Fibroblast of skin of scalp (primary cell): ENCODE data around the gene CCDC138.

ENCODE experiments used
- DNase-seq: peaks from one replicate; pipeline ENCODE4 v3.0.0-alpha.2; 2013

The CCDC138 gene

GRCh38 chr2:108829578-108830310 lies 43.2 kb downstream of the CCDC138 start:
- no peak for DNase-seq

DNA sequence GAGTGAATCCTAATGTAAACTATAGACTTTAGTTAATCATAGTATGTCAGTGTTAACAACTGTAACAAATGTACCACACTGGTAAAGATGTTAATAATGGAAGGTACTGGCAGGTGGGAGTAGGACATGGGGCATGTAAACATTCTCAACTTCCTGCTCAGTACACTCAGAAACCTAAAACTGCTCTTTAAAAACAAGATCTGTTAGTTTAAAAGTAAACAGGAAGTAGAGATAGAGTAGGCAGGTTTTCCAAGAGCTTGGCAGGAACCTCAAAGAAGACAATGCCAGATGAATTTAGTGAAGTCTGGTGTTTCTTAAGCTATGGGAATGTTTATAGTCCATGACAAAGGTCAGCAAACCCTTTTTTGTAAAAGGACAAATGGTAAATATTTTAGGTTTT lies 46.6 kb downstream of the CCDC138 start:
- no peak for DNase-seq

DNA sequence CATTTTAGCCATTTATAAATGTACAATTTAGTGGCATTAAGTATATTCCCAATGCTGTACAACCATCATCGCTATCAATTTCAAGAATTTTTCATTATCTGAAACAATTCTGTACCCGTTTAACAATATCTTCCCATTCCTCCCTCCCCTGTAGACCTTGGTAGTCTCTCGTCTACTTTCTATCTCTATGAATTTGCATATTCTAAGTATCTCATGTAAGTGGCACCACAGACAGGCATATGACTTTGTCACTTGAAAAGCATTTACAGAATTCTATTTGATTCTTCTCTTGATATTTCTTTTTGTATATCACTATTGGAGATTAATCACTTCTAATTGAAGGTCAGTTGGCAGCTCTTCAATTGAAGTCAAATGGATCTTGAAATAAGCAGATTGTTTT lies 48.0 kb downstream of the CCDC138 start:
- DNase-seq: no peak

DNA sequence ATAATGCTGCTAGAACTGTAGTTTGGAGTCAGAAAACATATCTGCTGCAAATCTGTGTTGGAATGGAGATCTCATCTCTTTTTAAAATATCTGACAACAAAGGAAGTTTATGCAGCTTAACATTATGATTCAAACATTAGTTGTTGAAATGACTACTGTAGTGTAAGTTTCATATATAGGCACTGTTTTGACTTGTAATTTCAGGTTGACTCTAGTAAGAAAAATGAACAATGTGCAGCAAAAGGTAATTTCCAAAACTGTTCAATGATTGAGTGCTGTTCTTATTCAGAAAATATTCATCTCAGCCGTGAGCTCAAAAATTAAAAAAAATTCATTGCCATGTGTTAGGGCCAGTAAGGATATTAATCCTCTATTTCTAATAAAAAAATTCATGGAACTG lies 48.5 kb downstream of the CCDC138 start:
- no peak for DNase-seq

GRCh38 chr2:108837198-108837597 lies 50.6 kb downstream of the CCDC138 start:
- no peak for DNase-seq

GRCh38 chr2:108841506-108841905 lies 54.9 kb downstream of the CCDC138 start:
- DNase-seq: no peak

GRCh38 chr2:108845923-108846322 lies 59.4 kb downstream of the CCDC138 start:
- DNase-seq: no peak

GRCh38 chr2:108847000-108847399 lies 60.4 kb downstream of the CCDC138 start:
- DNase-seq: no peak

DNA sequence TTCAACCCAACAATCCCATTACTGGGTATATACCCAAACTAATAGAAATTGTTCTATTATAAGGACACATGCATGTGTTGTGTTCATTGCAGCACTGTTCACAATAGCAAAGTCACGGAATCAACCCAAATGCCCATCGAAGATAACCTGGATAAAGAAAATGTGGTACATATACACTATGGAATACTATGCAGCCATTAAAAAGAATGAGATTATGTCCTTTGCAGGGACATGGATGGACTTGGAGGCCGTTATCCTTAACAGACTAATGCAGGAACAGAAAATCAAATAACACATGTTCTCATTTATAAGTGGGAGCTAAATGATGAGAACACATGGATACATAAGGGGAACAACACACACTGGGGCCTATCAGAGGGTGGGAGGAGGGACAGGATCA lies 65.8 kb downstream of the CCDC138 start:
- no peak for DNase-seq

- DNase-seq: peak; percentile 4
These were observed 66.8 kb downstream of the CCDC138 start for GRCh38 chr2:108853421-108853820.

GRCh38 chr2:108854484-108854883 lies 67.9 kb downstream of the CCDC138 start:
- DNase-seq: no peak

DNA sequence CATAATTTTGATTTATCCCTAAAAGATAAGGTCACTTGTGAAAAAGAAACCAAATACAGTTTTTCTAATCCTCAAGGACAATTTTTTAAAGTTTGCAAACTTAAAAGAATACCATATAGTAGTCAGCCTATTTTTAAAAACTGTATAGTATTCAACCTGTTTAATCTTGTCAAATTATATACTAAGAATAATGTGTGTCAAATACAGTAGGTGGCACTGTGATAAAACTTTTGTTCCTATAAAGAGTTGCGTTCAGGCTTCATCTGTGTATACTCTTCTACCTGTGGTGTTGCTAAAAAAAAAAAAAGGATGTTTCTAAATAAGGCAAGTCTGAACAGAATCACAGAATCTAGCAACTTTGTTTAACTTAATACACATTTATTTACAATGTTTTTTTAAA lies 68.6 kb downstream of the CCDC138 start:
- peak; percentile 15 for DNase-seq

DNA sequence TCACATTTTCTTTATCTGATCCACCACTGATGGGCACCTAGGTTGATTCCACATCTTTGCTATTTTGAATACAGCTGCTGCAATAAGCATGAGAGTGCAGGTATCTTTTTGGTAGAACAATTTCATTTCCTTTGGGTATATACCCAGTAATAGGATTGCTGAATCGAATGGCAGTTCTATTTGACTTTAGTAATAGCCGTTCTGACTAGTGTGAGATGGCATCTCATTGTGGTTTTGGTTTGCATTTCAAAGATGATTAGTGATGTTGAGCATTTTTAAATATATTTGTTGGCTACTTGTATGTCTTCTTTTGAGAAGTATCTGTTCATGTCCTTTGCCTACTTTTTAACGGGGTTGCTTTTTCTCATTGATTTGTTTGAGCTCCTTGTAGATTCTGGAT lies 72.3 kb downstream of the CCDC138 start:
- DNase-seq: peak; percentile 60

- DNase-seq: no peak
These were observed 79.5 kb downstream of the CCDC138 start for GRCh38 chr2:108866041-108866440.

GRCh38 chr2:108868911-108869310 lies 82.3 kb downstream of the CCDC138 start:
- DNase-seq: no peak

DNA sequence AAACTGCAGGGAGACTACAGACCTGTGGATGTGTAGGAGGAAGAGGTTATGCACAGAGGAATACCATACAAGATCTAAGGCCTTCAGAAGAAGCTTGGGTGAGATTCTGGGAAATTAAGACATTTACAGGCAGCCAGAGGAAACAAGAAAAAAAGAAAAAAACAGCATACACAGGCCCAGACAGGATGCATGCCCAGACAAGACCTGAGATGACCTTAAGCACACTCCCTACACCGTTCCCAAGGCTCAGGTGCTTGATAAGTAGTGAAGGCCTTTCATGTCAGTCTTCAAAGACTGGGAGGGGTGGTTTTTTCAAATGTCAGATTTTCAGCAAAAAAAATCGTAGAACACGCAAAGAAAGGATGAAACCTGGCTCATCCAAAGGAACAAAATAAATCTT lies 83.0 kb downstream of the CCDC138 start:
- DNase-seq: no peak

DNA sequence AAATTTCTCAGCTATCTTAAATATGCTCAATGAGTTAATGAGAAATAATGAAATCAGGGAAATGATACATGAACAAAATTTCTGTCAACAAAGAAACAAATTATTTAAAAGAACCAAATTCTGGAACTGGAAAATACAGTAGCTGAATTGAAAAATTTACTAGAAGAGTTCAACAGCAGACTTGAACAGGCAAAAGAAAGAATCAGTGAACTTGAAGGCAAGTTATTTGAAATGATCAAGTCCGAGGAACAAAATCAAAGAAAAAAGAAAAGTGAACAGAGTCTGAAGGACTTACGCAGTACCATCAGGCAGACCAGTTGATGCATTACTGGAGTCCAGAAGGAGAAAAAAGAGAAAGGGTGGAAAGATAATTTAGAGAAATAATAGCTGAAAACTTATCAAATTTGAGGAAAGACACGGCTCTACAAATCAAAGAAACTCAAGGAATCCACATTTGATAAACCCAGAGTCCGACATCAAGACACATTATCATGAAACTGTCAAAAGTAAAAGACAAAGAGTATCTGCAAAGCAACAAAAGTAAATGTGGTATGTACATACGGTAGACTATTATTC lies 83.6 kb downstream of the CCDC138 start:
- DNase-seq: no peak

DNA sequence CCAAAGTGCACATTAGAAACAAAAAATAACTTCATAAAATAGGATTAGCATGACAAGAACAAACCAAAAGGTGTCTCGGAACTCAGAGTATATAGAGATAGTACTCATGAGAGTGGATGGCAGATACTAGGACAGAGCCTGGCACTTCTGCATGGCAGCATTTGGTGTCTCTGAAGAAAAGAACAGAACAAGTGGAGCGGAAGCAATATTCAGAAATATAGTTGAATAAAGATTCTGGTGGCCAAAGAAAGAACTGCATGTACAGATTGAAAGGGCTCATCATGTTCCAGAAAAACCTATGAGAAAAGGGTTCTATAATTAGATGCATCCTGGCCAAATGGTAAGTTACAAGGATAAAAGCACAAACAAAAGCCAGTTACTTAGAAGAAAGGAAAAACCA lies 90.9 kb downstream of the CCDC138 start:
- DNase-seq: no peak

DNA sequence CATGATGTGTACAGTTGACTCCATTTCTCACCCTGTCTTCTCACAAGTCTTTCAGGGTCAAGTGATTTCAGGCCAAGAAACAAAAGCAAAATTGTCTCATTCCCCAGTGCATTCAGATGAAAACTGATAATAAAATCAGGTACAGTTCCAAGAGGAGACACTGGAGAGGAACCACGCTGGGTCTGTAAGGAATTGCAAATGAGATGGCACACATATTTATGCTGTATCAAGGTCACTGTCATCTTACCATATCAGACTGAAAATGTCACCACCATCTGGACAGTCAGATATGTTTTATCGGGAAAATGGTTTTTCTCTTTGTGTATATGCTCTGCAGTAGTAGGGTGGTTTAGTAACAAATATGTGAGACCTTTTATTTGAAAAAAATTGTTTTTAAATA lies 91.7 kb downstream of the CCDC138 start:
- DNase-seq: no peak

DNA sequence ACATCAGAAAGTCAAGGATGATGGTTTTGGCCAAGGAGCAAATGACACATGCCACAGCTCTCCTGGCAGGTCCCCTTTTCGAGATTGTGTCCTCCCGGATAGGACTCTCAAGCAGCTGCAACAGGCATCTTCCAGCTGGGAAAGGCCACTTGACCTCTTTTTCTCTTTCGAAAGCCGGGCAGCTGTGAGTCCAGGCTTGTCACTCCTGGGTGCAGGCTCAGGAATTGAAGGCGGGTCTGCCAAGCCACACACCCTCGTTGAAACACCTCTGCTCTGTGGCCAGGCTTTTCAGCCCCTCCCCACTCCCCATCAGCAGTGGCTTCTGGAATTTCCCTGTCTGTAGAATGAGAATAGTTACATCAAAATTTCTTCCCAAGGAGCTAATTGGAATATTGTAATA lies 98.0 kb downstream of the CCDC138 start:
- DNase-seq: no peak

GRCh38 chr2:108889907-108890306 lies 103.3 kb downstream of the CCDC138 start:
- DNase-seq: no peak

GRCh38 chr2:108893277-108893676 lies 106.7 kb downstream of the CCDC138 start:
- DNase-seq: no peak

DNA sequence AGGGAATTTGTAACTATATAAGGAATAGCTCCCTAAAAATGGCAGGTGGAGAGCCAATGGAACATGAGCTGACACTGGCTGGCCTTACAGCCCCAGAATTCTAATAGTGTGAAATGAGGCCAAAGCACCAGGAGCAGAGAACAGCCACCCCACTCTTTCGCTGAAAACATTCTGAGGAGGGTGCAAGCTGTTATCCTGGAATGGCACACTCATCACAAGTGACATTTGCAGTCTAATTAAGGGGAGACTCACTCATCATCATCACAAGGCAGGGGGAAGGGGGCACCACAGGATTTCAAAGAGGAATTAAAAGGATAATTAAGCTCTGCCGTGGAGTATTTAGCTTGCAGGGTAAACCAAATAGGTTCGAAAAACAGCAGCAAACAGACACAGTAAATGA lies 108.2 kb downstream of the CCDC138 start:
- DNase-seq: no peak

- DNase-seq: no peak
These were observed 108.6 kb downstream of the CCDC138 start for GRCh38 chr2:108895188-108895587.

GRCh38 chr2:108896741-108897140 lies 110.2 kb downstream of the CCDC138 start:
- DNase-seq: no peak
